ENCODE measurements around the gene EID3.
"Not testable (repeated sequence)": the region's sequence is repeated elsewhere in the genome, so short reads cannot be mapped to it uniquely, and the experiment has no call there.

Gene EID3

DNA sequence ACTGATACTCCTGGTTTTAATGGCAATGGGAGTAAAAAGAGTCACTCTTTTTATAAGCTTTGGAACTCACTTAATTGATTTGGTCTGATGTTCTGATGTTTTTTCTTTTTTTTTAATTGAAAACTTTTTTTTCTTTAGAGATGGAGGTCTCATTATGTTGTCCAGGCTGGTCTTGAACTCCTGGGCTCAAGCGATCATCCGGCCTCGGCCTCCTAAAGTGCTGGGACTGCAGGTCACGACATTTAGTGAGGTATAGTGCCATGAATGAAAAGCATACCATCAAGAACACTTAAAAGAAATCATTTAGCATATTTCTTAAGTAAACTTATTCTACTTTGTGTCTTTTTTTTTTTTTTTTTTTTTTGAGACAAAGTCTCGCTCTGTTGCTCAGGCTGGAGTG, 12.7 kb upstream of the EID3 start:
- DNase-seq = no peak

GRCh38 chr12:104291867-104292524, 11.5 kb upstream of the EID3 start:
- DNase-seq = no peak

GRCh38 chr12:104292872-104293794, 10.4 kb upstream of the EID3 start:
- DNase-seq = no peak

DNA sequence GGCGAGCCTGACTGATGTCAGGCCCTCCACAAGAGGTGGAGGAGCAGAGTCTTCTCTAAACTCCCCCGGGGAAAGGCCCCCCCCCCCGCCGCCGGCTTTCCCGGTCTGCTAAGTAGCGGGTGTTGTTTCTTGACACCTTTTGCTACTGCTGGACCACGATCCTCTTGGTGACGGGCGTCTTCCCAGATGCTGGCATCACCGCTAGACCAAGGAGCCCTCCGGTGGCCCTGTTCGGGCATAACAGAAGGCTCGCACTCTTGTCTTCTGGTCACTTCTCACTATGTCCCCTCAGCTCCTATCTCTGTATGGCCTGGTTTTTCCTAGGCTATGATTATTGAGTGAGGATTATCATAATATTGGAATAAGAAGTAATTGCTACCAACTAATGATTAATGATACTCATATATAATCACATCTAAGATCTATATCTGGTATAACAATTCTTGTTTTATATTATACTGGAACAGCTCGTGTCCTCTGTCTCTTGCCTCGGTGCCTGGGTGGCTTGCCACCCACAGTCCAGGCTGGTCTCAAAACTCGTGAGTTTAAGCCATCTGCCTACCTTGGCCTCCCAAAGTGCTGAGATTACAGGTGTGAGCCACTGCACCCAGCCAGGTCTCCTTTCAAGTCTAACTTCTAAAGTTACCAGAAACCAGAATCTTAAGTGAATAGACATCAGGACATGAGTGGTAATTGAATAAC, 9.2 kb upstream of the EID3 start:
- not testable (repeated sequence) for DNase-seq

GRCh38 chr12:104294927-104295668, 8.4 kb upstream of the EID3 start:
- DNase-seq = no peak

DNA sequence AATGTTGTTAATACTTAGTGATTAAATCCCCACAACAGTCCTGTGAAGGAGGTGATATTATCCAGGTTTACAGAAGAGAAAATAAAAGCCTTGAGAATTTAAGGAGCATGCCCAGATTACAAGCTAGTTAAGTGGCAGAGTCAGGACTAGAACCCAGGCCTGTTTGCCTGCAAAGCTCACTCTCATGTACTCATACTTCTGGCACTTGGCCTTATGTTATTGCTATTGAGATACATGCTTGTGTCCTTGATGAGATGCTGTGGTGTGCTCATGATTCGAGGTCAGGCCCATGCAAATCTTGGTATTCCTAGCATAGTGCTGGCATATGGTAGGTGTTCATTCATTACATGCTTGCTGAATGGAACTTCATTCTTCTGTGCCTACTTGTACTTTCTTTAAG, 7.6 kb upstream of the EID3 start:
- DNase-seq = no peak

- no peak for DNase-seq
Observed at GRCh38 chr12:104296718-104297117, 6.8 kb upstream of the EID3 start.

DNA sequence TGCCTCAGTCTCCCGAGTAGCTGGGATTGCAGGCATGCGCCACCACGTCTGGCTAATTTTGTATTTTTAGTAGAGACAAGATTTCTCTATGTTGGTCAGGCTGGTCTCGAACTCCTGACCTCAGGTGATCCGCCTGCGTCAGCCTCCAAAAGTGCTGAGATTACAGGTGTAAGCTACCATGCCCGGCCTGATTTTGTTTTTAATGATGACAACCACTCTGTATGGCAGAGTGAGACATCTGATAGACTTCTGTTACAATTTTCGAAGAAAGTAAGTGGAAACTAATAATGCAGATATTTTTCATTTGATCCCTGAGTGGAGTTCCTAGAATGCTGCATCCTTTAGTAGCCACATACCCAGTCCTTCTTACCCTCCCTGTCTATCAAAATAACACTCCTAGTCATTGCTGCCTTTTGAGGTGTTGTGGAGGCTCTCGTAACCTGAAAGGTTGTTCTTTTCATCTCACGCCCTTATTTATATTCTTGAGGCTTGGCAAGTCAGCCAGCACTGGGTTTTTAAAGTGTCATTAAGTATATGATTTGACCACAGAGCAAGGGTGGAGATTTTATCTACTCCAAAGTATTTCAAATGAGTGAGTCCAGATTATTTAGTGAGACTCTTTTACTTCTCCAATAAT, 5.9 kb upstream of the EID3 start:
- DNase-seq = no peak

DNA sequence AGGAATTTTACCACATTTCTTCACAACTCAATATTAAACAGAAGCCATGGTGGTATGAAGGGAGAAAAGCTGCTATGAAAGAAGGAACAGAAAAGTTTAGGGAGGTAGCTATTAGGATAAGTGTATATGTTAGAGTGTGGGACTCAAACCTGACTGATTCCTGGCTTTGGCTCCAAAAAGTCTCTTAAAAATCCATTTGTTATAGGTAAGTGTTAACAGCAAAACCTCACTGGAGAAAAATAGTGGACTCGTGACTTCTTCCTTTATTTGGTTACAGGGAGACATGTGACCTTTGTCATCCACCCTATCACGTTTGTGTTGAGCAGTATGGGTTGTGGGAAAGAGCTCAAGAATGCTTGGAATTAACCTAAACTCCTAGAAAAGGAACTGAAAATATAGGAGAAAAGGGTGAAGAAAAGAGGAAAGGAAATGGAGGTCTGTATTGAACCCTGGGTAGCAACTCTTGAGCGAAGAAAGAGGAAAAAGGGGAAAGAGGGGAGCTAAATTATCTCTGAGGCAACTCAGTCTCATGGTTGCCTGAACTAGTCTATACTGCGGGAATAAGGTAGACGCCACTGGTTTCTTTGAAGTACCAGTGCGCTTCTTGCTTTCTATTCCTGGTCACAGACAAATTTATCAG, 3.6 kb upstream of the EID3 start:
- no peak for DNase-seq

GRCh38 chr12:104304261-104305009, 896 bp downstream of the EID3 start:
- DNase-seq = no peak

DNA sequence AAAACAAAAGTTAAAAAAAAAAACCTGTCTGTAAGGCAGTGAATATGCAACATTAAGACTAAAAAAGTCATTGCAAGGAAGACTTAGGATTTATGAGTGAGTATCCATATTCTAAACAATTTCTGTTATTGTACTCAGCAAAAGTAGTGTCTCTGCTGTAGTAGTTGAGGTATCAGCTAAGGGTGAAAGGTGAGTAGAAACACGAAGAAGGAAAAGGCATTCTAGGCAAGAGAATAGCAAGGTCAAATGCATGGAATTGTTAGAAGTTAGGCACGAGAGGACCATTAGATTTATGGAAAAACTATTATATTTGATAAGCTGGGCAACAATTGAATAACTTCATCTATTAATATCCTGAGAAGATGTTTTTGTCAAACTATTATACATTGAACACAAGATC, 1.8 kb downstream of the EID3 start:
- DNase-seq = no peak

- DNase-seq = no peak
Observed at GRCh38 chr12:104306376-104306775, 2.8 kb downstream of the EID3 start.

DNA sequence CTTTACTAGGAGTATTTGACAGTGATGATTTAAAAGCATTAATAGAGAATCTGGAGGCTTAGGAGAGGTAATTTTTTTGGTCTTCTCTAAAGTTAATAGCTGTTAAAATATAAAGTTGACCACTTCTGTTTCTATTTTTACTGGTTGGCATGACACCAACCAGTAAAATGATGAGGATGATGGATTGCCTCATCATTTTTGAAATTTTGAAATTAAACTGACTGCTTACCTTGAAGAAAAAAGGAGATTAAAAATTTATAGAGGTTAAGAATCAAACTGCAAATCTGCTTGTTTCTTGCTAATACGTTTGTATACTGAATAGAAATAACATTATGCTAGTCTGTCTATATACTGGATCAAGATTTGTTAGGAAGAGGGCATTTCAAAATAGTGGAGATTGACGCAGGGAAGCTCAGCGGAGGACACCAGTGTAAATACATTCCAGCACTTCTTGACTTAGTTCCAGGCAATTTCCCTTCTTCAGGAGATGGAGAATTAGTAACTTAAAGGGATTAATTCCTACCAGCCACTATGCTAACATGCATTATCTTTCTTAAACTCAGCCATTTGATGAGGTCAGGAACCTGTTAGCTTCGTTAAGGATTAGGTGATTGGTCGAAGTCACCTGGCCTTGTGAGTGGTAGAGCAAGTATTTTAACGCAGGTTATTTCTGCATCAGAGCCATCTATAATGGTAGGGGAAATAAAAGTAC, 3.6 kb downstream of the EID3 start:
- no peak for DNase-seq

DNA sequence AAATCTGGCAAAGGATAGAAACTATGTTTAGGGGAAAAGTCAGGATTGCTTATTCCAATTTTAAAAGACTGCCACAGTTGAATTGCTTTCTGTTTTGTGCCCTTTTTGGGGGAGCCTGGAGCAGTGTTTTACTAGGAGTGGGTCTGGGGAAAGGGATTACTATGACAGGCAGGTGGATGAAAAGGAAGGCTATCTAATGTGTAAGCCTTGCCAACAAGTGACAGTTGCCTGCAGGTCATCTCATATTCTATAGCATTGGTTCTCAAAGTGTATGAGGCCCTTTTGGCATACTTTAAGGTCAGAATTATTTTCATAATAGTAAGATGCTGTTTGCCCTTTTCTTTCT, 4.1 kb downstream of the EID3 start:
- no peak for DNase-seq

DNA sequence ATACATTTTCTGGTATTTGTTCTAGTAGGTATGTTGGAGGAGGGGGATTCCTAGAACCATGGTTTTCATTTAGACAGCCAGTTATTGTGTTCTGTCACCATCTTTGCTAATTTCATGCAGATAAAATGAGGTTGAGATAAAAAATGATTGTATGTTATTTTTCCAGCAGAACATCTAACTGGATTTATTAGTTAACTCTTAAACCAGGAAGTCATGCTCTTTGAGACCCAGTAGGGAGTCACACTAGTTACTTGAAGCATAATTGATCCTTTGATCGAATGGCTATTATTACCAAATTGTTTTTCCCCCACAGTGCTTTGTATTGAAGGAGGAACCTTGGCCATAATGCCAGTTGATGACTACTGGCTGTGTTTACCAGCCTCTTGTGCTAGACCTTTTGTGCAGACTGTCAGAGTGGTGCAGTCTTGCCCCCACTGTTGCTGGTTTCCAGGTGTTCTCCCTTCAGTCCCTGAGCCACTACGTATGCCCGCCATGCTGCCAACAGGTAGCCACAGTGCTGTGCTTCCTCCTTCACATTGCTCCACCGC, 6.0 kb downstream of the EID3 start:
- DNase-seq = no peak

GRCh38 chr12:104310751-104311633, 7.5 kb downstream of the EID3 start:
- DNase-seq = no peak

DNA sequence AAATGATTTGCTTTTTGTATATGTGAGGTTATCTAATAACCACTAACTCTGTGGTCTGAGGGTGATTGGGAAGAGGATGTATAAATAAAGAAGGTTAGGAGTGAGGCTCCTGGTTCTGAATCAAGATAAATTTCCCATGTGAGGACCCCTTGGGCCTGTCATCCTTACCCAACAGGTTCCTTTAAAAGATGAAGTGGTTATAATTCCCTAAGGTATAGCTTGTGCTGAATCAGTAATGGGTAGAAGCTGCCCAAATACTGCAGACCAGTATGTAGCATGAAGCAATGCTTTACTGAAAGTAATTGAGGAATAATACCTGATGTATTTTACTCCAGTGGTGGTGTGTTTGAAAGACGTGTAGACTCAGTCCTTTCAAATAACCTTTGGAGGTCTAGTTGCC, 8.7 kb downstream of the EID3 start:
- no peak for DNase-seq

- DNase-seq = no peak
Observed at GRCh38 chr12:104312654-104313053, 9.1 kb downstream of the EID3 start.

DNA sequence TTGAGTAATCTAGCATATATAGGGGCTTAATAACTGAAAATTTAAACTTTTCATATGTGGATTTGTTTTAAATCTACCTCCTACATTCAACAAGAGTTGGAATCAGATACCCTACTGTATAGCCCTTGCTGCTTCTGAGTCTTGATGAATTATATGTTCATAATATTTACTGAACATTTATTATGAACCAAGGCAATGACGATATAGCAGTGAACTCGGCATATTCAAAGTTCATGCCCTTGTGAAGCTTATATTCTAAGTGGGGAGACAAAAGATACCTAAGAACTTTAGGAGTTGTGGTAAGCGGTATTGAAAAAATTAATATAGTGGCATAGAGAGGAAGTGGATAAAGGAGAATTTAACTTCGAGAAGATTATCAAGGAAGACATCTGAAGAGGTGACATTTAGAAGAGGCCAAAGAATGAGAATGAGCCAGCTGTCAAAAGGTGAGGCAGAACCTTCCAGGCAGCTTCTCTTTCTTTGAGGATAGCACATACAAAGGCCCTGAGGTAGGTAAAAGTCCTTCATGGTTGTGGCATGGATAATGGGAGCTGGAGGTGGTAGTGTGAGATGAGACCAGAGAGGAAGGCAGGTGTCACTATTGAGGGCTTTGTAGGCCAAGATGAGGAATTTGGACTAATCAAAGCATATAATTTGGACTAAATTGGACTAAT, 10.2 kb downstream of the EID3 start:
- no peak for DNase-seq
